Tibial nerve (tissue), 3 donors: ENCODE data around the gene BAIAP3.

Source experiments
- CTCF ChIP-seq, 5 experiments: fragments of 200-600 bp in 3 of 5; fragments of 450-650 bp in 2 of 5; sonication (generic) in 3 of 5; IDR thresholded peaks; one replicate each; pipeline ENCODE4 v1.5.1; 2016 to 2019; ENCODE audit warnings: antibody characterized with exemption in 5 of 5, mild to moderate bottlenecking in 3 of 5, moderate library complexity in 2 of 5
- POLR2A ChIP-seq, 2 donors: fragments of 450-650 bp; IDR thresholded peaks; one replicate each; pipeline ENCODE4 v1.6.1; 2017; ENCODE audit warnings: antibody characterized with exemption in 2 of 2, mild to moderate bottlenecking in 2 of 2, moderate library complexity in 2 of 2

- TF ChIP-seq CTCF (IDR thresholded peaks at IDR 0.05), result no peak
- no peak for TF ChIP-seq POLR2A (IDR thresholded peaks at IDR 0.05)
Observed at GRCh38 chr16:1379304-1380076, 46.0 kb downstream of the BAIAP3 start.
